Stimulated activated CD4-positive, alpha-beta T cell treated with anti-CD3 and anti-CD28 coated beads, Interleukin-15, amount 100 ng/mL, for 24 hours (primary cell): ENCODE data around the gene AUTS2.

Source experiments
- DNase-seq: peaks from one replicate; pipeline ENCODE4 v3.0.0-alpha.2; 2020

Gene AUTS2

GRCh38 chr7:70415179-70415972 is 817.1 kb downstream of the AUTS2 start:
- no peak for DNase-seq

DNA sequence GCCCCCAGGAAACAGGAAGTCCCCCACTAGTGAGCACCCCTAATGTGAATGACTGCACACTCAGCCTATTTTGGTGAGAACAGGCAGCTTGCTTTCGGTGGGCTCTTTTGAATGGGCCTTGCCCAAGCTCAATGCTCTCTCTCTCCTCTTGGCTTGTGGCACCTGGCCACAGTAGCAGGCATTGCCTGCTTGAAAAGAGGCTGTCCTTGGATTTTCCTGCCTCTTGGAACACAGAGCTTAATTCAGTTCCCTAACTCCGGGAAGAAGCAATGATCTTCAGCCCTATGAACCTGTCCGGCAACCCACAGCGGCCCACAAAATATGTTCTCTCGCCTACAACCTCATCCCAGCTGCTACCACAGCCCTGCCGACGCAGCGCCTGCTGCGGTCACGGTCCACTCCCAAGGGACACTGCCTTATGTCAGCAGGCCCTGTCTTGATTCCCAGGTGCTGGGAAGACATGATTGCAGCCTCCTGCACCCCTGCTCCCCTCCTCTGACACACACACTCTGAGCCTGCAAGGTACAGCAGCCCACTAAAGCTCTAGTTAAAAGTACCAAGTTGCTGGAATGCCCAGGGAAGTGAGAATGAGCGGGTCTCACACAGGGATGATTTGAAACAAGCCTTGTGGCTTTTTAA is 818.2 kb downstream of the AUTS2 start:
- DNase-seq: no peak

DNA sequence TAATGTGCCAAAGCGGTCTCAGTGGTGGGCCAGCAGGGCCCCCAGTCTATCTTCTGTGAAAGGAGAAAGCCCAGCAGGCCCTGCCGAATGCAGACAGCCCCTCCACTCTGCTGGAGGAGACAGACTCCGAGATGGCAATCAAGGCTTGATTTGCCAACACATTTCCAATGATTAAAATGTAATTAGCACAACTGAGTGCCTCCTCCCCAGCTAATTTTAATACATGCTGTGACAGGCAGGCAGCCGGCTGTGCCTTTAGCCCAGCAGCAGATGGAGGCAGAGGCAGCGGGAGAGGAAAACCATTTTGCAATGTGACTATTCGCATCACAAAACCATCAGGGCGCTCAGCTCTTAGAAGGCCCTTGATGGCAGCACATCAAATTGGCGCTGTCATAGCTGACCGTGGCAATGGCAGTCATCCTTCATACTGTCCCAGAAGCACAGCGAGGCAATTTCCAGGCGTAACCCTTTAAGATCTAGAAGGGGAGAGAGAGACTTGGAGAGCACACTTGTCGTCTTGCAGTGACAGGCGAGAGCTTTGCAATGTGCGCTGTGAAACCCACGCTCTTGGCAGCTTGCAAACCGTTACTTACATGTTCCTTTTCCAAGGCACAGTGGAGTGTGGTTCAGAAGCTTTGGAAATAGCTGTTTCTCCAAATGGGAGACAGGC is 818.8 kb downstream of the AUTS2 start:
- no peak for DNase-seq

DNA sequence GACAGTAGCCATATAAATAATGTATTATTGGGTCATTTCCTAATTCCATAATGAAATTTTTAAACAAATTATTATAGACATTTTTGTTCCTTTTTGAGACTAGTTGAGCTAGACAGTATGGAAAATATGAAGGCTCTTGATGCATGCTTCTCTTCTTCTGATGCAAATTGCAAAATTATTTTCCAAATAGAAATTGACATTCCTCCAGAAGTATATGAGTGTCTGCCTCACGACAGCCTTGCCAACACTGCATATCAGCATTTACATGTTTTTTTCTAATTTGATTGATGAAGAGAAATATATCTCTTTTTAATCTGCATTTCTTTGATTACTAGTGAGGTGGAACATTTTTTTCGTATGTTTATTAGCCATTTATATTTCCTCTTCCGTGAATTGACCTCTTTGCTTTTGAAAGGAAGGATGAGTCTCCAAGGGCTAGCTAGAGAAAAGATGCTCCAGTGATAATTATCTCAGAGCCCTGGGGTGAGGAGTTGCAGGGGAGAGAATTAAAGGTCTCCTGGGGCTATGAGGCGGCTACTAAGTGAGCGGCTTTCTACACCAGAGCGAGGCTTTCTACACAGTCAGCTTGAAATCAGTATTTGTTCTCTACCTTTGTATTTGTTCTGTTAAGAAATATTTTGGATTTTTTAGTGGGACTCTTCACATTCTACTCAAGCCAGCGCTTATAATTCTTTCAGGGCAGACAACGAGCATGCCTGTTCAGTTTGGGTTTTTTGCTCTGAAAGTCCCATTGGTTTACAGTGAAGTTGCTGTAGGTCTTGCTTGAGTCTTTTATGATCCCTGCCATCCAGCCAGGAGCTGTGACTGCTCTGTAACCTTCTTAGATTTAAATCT is 821.5 kb downstream of the AUTS2 start:
- no peak for DNase-seq

GRCh38 chr7:70420381-70420662 is 822.0 kb downstream of the AUTS2 start:
- DNase-seq: no peak

DNA sequence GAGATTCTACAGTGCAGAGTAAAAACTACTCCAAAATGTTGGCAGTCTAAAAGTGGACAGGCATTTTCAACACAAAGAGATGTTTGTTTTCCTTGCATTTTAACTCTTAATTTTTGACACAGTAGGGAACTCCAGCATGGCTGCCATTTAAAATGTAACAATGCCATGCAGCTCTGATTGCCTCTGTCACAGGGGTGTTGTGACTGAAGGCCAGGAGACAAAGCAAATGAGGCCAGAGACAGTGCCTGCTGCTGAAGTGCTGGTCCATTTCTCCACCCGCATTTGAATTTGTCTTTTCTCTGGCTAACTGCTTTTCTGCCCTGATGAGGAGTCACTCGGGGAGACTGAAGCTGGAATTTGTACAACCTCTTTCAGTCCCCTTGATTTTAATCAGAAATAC is 823.0 kb downstream of the AUTS2 start:
- DNase-seq: no peak

DNA sequence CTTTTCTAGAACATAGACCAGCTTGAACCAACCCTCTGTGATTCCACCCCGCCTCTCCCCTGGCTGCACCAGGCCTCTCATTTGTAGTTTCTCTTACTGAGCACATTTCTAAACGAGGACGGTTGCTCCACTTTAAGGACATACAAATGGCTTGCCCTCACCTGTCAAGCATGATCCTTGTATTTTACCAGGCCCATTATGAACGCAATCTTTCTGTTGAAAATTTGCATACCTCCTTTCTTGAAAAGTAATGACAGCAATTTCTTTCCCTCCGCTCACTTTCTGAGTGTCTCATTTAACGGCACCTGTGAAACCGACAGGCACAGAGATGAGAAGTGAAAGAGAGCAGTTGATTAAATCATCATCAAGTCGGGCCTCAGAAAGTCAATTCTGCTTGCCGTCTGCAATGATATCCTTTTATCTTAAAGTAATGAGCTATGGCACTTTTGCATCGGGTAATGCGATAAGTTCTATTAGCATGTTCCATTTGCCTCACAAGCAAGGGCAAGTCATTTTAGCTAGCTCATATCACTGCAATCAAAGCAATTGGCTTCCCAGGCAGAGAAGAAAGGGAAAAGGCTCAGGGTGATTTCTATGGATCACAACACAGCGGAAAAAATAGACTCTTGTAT is 828.1 kb downstream of the AUTS2 start:
- no peak for DNase-seq

- DNase-seq: no peak
Measured at GRCh38 chr7:70432567-70433001, 834.3 kb downstream of the AUTS2 start.

- no peak for DNase-seq
Measured at GRCh38 chr7:70434376-70434775, 836.1 kb downstream of the AUTS2 start.

GRCh38 chr7:70434821-70435220 is 836.5 kb downstream of the AUTS2 start:
- no peak for DNase-seq

DNA sequence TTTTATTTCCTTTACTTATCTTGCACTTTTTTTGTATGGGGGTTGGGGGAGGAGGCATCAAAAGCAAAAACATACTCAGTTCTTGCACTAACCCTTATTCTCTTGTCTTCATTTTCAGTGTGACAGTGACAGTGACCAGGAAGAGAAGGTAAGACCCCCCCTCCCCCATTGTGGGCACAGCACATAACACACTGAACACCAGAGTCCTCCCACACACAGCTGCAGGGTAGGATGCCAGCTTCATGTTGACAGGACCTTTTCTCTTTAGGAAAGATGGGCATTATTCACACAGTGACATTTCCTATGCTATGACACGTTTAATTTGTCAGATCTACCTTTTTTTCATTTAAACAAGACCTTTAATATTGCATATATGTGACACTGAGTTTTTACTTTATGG is 837.4 kb downstream of the AUTS2 start:
- DNase-seq: no peak

- DNase-seq: no peak
Measured at GRCh38 chr7:70436790-70437350, 838.6 kb downstream of the AUTS2 start.

GRCh38 chr7:70439651-70440050 is 841.4 kb downstream of the AUTS2 start:
- no peak for DNase-seq

DNA sequence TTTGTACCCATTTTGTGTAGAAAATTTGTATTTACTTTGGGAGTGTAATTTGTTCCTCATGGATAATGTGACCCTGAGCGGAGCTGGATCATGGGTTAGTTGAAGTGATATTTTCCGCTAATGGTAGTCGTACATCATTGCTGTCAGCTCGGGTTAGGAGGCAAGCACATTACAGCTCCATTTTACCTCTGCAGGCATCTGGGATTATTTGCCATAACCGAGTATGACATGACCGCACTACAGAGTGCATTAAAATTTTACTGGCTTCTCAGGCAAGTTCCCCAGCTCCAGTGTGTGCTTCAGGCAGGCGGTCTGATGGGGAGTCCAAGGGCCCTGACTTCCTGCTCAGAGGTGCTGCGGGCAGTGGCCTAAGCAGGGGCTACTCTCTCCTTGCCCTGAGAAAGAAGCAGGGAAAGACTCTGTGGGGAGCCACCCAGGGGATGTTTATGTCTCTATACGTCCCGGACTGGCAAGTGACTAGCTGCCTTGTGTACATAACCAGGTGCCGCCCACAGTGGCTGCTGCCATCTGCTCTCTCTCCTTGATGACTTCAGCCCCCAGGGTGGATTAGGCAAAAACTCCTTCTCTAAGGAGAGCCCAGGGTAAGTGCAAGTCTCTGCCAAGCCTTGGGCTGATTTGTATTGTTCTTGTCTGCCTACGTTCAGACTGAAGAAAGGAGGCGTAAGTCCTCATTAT is 848.3 kb downstream of the AUTS2 start:
- DNase-seq: no peak

- DNase-seq: no peak
Measured at GRCh38 chr7:70448312-70448906, 850.1 kb downstream of the AUTS2 start.

- DNase-seq: no peak
Measured at GRCh38 chr7:70450731-70451130, 852.5 kb downstream of the AUTS2 start.

DNA sequence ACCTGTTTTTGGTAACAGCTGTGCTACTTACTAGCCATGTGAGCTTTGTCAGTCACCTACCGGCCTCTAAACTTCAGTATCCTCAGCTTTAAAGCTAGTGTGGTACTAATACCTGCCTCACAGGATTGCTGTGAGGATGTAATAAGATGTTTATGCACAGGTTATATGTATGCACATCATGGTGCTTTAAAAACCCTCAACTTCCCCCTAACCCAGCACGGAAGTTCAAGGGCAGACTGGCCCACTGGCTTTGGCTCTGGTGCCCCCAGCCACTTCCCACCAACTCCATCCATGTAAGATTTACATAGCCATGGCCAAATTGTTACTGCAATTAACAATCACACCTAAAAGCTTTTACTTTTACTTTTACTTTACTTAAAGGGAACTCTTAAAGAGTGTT is 857.6 kb downstream of the AUTS2 start:
- DNase-seq: no peak

DNA sequence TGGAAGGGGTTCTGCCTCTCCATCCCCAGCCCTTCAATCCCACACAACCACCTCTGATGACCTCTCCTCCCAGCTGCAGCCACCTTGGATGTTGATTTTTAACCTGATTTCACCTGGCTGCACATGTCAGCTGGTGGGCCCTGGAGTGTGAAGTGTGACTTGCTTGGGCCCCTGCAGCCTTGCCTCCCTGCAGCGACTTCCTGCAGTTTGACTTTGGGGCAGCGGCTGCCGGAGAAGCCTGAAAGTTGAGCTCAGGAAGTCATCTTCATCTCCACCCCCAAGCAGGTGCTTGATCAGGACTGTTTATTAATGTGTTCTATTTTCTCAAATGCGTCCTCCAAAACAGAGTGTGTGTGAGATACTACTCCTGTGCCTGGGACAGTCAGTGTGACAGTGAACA is 858.4 kb downstream of the AUTS2 start:
- DNase-seq: no peak

- DNase-seq: no peak
Measured at GRCh38 chr7:70457482-70457881, 859.2 kb downstream of the AUTS2 start.

GRCh38 chr7:70457883-70458680 is 859.8 kb downstream of the AUTS2 start:
- DNase-seq: no peak

DNA sequence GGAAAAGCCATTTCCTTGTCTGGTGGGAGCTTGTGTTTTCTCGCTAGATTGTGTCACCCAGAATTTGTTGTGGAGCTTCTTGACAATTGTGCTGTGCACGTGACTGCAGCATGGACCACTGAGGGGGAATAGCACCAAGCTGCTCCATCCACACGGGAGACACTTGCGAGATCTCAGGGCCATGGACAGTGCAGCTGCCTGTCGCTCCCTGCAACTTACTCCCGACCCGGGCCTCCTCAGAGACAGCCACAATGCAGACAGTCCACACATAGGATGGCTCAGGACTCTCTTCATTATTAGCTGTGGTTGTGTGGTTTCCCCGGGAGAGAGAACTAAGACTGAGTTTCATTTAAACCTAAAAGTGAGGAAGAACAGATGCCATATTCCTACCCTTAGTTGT is 860.5 kb downstream of the AUTS2 start:
- DNase-seq: no peak
